Endometrial microvascular endothelial cells (primary cell): ENCODE measurements around the gene BTN3A1. TPM values are rescaled to one million over a fixed set of nuclear protein-coding genes. Genes with fewer than 3 reads are reported as not detected.
"Not testable (repeated sequence)": the region's sequence is repeated elsewhere in the genome, so short reads cannot be mapped to it uniquely, and the experiment has no call there.

ENCODE experiments used
- in situ Hi-C: cut with HindIII; loops from 2 replicates; pipeline ENCODE4 v1.10.0; 2017; ENCODE audit warnings: low sequenced_read_pairs, low pct_unique_long_range_greater_than_20kb; ENCODE audit errors: inconsistent ontology term
- total RNA-seq: library from RNA; depleted of rRNA; stranded (reverse); fragments of >200 nt; gene quantifications from one replicate; pipeline ENCODE4 v1.2.3, GENCODE V29; 2015; ENCODE audit errors: inconsistent ontology term

Gene BTN3A1
- total RNA-seq, 1 donor from 2014 or later, result 17.8 TPM

GRCh38 chr6:26408828-26409730 lies 7.0 kb downstream of the BTN3A1 start:
- in situ Hi-C loops, result no loop called here

GRCh38 chr6:26411751-26412150 lies 9.7 kb downstream of the BTN3A1 start:
- in situ Hi-C loops, result no loop called here

DNA sequence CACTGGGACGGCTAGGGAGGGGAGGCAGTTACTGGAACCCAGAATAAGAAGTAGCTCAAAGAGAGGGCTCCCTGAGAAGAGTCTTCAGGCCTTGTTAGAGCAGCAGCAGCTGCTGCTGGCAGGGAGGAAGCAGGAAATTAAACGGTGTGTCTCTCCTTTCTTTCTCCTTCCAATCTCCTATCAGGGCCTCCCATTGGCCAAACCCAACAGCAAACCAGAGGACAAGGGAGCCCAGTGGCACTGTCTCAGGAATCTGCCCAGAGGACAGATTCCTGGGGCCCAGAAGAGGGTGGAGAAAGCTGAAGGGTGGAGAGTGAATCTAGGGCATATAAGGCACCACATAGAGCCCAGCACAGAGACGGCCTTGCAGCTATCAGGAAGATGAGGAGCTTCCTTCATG lies 10.2 kb downstream of the BTN3A1 start:
- in situ Hi-C loops, result no loop called here

DNA sequence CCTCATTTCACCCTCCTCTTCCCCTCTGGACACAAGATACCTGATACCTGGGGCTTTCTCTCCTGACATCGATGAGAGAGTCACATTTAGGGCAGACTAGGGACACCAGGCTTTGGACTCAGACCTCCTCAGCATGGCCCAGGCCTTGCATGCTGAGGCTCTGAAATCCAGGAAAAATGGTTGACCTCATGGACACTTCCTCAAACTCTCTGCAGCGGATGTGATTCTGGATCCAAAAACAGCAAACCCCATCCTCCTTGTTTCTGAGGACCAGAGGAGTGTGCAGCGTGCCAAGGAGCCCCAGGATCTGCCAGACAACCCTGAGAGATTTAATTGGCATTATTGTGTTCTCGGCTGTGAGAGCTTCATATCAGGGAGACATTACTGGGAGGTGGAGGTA lies 10.9 kb downstream of the BTN3A1 start:
- in situ Hi-C loops, result no loop called here

DNA sequence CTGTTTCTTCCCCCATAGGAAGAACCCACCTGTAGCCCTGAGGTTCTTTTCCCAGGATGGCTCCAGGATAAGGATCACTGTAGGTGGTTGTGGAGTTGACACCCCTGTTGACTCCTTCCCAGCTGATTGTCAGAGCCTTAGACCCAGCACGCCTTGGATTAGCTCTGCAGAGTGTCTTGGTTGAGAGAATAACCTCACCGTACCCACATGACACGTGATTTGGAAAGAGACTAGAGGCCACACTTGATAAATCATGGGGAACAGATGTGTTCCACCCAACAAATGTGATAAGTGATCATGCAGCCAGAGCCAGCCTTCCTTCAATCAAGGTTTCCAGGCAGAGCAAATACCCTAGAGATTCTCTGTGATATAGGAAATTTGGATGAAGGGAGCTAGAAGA lies 12.2 kb downstream of the BTN3A1 start:
- in situ Hi-C loops, result no loop called here

DNA sequence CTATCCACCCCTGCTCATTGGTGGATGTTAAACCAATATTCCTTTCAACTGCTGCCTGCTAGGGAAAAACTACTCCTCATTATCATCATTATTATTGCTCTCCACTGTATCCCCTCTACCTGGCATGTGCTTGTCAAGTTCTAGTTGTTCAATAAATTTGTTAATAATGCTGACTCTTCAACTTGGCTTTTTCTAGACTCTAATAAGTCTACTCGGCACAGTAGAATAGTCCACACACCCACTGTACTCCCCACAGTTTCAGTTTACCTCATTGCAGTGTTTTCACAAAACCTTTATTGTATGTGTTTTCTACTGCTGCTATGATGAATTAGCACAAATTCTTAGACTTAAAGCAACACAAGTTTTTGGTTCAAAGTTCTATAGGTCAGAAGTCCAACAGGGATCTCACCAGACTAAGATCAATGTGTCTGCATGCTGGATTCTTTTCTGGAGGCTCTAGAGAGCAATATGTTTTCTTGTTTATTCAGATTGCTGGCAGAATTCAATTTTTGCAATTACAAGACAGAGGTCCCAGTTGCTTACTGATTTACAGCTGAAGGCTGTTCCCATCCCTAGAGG lies 13.1 kb downstream of the BTN3A1 start:
- in situ Hi-C loops, result no loop called here

DNA sequence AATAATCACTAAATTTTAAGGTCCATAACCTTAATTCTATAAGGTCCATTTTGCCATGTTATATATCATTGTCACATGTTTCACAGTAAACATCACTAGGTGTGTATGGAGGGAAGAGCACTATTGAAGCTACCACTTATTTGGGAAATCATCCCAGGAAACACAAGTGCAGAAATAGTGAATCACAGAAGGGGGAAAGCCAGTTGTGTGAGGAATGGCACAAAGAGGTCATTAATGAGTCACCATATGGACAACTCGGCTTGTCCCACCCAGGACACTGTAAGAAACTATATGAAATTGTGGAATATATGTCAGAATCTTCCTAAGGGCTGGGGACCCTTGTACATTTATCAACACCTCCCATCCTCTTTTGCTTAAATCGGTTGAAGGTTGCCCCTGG lies 13.7 kb downstream of the BTN3A1 start:
- in situ Hi-C loops, result no loop called here

DNA sequence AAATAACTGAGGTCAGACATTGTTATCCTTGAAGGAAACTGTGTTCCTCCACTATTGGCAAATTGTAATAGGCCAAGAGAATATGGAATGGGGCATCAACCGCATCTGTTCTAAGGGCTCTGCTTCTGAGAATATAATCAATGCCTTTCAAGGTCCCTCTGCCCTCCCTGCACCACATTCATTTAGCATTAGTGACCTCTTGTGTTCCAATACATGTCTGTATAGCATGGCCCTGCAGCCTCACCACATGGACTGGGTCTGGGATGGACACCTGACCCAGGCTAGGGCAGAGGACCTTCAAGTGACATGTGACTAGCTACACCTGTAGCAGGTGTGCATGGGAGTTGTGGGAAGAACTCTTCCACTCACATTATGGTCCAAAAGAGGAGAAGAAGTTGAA lies 14.2 kb downstream of the BTN3A1 start:
- in situ Hi-C loops, result no loop called here

- in situ Hi-C loops, result not testable (repeated sequence)
Measured at GRCh38 chr6:26418077-26418476, 16.0 kb downstream of the BTN3A1 start.

DNA sequence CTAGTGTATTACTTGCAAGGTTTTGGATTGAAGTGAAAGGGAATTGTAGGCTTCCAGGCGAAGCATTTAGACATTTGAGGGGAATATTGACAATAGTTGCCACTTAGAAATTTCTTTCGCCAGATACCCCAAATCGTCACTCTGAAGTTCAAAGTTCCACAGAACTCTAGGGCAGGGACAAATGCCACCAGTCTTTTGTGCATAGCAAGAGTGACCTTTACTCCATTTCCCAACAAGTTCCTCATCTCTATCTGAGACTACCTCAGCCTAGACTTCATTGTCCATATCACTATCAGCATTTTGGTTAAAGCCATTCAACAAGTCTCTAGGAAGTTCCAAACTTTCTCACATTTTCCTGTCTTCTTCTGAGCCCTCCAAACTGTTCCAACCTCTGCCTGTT lies 16.7 kb downstream of the BTN3A1 start:
- in situ Hi-C loops, result not testable (repeated sequence)

DNA sequence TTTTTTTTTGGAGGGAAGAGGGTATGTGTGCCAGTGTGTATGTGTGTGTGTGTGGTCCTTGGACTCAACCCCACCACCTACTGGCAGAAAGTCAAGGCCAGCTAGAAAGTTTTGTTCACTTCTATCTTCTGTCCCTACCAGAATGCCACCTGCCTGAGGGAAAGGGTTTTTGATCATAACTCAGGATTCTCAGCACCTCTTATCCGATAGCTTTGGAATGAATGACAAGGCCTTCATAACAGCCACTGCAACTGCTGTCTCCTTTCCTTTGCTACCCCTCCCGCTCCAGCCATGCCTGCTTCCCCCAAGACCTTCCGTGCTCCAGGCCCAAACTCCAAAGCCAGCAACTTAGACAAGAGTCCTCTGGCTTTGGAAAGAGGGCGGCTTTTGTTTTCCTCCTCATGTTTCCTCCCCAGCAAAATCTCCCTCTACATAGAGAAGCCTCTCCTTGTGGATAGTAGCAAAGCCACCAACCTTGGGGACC lies 18.7 kb downstream of the BTN3A1 start:
- in situ Hi-C loops, result no loop called here

- in situ Hi-C loops, result no loop called here
Measured at GRCh38 chr6:26421259-26422144, 19.4 kb downstream of the BTN3A1 start.

GRCh38 chr6:26422329-26422728 lies 20.3 kb downstream of the BTN3A1 start:
- in situ Hi-C loops, result no loop called here

GRCh38 chr6:26426691-26427450 lies 24.8 kb downstream of the BTN3A1 start:
- in situ Hi-C loops, result no loop called here

DNA sequence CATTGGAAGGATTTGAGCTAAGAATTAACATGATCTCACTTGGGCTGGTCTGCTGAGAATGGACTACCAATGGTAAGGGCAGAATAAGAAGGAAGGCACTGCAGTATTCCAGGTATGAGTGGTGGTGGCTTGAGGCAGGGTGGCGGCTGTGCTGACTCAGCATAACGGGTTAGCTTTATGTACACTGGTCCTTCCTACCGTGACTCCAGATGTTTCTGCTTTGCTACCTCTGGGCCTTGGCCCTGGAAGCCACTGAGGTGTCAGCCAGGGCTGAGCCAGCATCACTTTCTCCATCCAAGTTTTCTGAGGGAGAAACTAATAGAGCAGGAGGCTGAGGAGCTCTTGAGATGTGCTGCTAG lies 25.4 kb downstream of the BTN3A1 start:
- in situ Hi-C loops, result no loop called here

GRCh38 chr6:26428206-26428605 lies 26.1 kb downstream of the BTN3A1 start:
- in situ Hi-C loops, result no loop called here

- in situ Hi-C loops, result no loop called here
Measured at GRCh38 chr6:26430787-26431186, 28.7 kb downstream of the BTN3A1 start.

DNA sequence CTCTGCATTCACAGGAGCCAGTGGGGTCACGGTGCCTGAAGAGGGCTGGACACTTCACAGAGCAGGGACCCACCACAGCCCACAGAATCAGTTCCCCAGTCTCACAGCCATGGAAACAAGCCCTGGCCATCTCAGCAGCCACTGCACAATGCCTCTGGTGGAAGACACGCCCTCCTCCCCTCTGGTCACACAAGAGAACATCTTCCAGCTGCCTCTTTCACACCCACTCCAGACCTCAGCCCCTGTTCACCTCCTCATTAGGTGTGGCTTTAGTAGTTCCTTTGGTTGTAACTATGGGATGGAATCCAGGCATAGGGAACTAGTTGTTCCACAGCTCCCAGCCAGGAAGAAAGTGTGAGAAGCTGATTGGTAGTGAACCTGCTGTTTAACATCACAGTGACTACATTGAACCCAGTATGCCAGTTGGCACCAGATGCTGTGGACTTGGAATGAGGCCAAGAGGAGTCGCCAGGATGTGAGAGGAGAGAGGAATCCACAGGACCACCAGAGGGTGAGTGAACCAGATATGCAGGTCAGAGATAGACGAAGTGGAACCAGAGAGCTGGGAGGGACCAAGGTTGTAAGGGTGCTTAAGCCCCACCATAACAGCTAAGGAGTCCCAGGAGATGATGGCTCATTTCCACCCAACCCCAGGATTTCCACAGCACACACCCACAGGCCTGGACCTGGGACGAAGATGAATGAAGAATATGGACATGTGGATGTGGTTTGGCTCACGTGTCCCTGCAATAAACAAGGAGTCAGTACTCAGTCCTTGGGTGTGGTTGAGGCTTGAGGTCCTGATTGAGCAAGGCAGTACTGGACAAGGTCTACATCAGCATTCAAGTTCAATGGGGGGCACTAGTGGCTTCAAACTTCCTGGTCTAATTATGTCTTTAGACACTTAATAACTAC lies 29.4 kb downstream of the BTN3A1 start:
- in situ Hi-C loops, result no loop called here
